Neural cell (in vitro differentiated cells): Measurements from ENCODE around the gene B4GALT5. TPM values are rescaled to one million over a fixed set of nuclear protein-coding genes. Genes with fewer than 3 reads are reported as not detected.

ENCODE experiments used
- H2AFZ ChIP-seq: fragments of 200-600, 300-800 bp; sonication (generic), shearing (Covaris generic); 2 replicates; pipeline ENCODE4 v1.6.0; 2014; ENCODE audit warnings: low read depth, mild to moderate bottlenecking, antibody characterized with exemption, low read length, moderate library complexity
- H3F3A ChIP-seq: fragments of 200-600 bp; shearing (Covaris generic); 2 replicates; pipeline ENCODE4 v1.6.1; 2016; ENCODE audit warnings: mild to moderate bottlenecking, moderate library complexity, mixed read lengths, antibody characterized with exemption, low read length; ENCODE audit not compliant: insufficient read depth, poor library complexity, severe bottlenecking
- H3K27ac ChIP-seq: fragments of 200-600, 300-800 bp; sonication (generic), shearing (Covaris generic); 2 replicates; pipeline ENCODE4 v1.5.1; 2014; ENCODE audit warnings: mild to moderate bottlenecking, low read length, moderate library complexity
- H3K27me3 ChIP-seq: fragments of 300-800, 200-600 bp; sonication (generic), shearing (Covaris generic); 2 replicates; pipeline ENCODE4 v1.6.0; 2014; ENCODE audit warnings: mild to moderate bottlenecking, low read depth, low read length, moderate library complexity; ENCODE audit not compliant: insufficient read depth
- H3K36me3 ChIP-seq: fragments of 300-800, 200-600 bp; sonication (generic), shearing (Covaris generic); 2 replicates; pipeline ENCODE4 v1.5.1; 2014; ENCODE audit warnings: mild to moderate bottlenecking, antibody characterized with exemption, low read length, moderate library complexity; ENCODE audit not compliant: insufficient read depth
- H3K4me2 ChIP-seq: fragments of 300-800, 200-600 bp; sonication (generic), shearing (Covaris generic); 2 replicates; pipeline ENCODE4 v1.6.0; 2014; ENCODE audit warnings: mild to moderate bottlenecking, low read length
- H3K4me3 ChIP-seq: fragments of 300-800, 200-600 bp; sonication (generic), shearing (Covaris generic); 2 replicates; pipeline ENCODE4 v1.5.1; 2014; ENCODE audit warnings: mild to moderate bottlenecking, low read length, moderate library complexity
- H3K79me2 ChIP-seq: fragments of 200-600 bp; shearing (Covaris generic); replicated peaks from 2 replicates; pipeline ENCODE4 v1.6.0; 2014; ENCODE audit warnings: mild to moderate bottlenecking, low read length, moderate library complexity; ENCODE audit not compliant: insufficient read depth
- H3K9ac ChIP-seq: fragments of 300-800, 200-600 bp; sonication (generic), shearing (Covaris generic); 2 replicates; pipeline ENCODE4 v1.6.1; 2016; ENCODE audit warnings: mild to moderate bottlenecking, low read length, mixed read lengths
- H3K9me2 ChIP-seq: fragments of 200-600 bp; shearing (Covaris generic); 2 replicates; pipeline ENCODE4 v1.6.1; 2016; ENCODE audit warnings: mild to moderate bottlenecking, low read length, mixed read lengths; ENCODE audit not compliant: insufficient read depth
- H3K9me3 ChIP-seq: fragments of 200-600, 300-800 bp; sonication (generic), shearing (Covaris generic); 2 replicates; pipeline ENCODE4 v1.6.1; 2016; ENCODE audit warnings: mild to moderate bottlenecking, mixed run types, low read length, moderate library complexity, mixed read lengths
- H4K20me1 ChIP-seq: fragments of 200-600 bp; shearing (Covaris generic); 2 replicates; pipeline ENCODE4 v1.6.1; 2016; ENCODE audit warnings: mild to moderate bottlenecking, mixed run types; ENCODE audit not compliant: insufficient read depth
- CTCF ChIP-seq: fragments of 450-650 bp; IDR thresholded peaks from 2 replicates; pipeline ENCODE4 v1.5.1; 2014; ENCODE audit warnings: antibody characterized with exemption, mild to moderate bottlenecking, moderate library complexity; ENCODE audit not compliant: poor library complexity, severe bottlenecking
- EP300 ChIP-seq: fragments of 450-650 bp; conservative IDR thresholded peaks from 2 replicates; pipeline ENCODE4 v1.6.1; 2014; ENCODE audit warnings: antibody characterized with exemption, mild to moderate bottlenecking, moderate library complexity; ENCODE audit not compliant: poor library complexity, severe bottlenecking
- EZH2 ChIP-seq: fragments of 200-600, 300-800 bp; shearing (Covaris generic), sonication (generic); IDR thresholded peaks from 2 replicates; pipeline ENCODE4 v1.6.1; 2014; ENCODE audit warnings: antibody characterized with exemption, low read length, borderline replicate concordance, mild to moderate bottlenecking; ENCODE audit not compliant: insufficient read depth, poor library complexity, severe bottlenecking
- MXI1 ChIP-seq: fragments of 450-650 bp; conservative IDR thresholded peaks from 2 replicates; pipeline ENCODE4 v1.6.1; 2014; ENCODE audit warnings: antibody characterized with exemption, mild to moderate bottlenecking; ENCODE audit not compliant: poor library complexity, severe bottlenecking
- POLR2AphosphoS5 ChIP-seq: IDR thresholded peaks from 2 replicates; pipeline ENCODE4 v1.6.1; 2012
- RAD21 ChIP-seq: fragments of 450-650 bp; conservative IDR thresholded peaks from 2 replicates; pipeline ENCODE4 v1.6.1; 2014; ENCODE audit warnings: antibody characterized with exemption, mild to moderate bottlenecking, moderate library complexity
- SMC3 ChIP-seq: fragments of 450-650 bp; conservative IDR thresholded peaks from 2 replicates; pipeline ENCODE4 v1.6.1; 2014; ENCODE audit warnings: antibody characterized with exemption, mild to moderate bottlenecking, moderate library complexity; ENCODE audit not compliant: poor library complexity
- TAF1 ChIP-seq: IDR thresholded peaks from 2 replicates; pipeline ENCODE4 v1.6.1; 2012; ENCODE audit warnings: low read depth
- polyA plus RNA-seq: library from polyadenylated mRNA; depleted of rRNA; stranded (reverse); fragments of >200 nt; gene quantifications from 2 replicates; pipeline ENCODE4 v1.2.3, GENCODE V29; 2014
- TF ChIP-seq, protein P1 (sequence below): IDR thresholded peaks from 2 replicates; pipeline ENCODE4 v1.6.1; 2012; ENCODE audit warnings: borderline replicate concordance

B4GALT5 gene
- polyA plus RNA-seq, 1 donor from 2014 or later, result 34.7 TPM

DNA sequence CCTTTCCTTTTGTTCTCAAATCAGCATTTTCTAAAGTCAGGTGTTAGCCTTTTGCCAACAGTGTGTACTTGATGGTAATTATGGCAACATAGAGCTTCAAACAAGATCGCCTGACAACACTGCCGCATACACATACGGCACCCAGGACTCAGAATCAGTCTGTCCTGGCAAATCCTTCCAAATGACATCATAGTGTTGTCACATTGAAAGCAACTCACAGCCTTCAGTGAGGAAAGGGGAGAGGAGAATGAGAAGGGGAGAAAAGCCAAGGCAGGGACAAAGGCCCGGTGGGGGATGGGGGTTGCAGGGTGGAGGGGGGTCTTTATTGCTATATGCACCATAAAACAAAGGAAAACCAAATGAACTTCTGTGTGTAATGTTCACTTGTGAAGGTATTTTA, 80.0 kb downstream of the B4GALT5 start:
- no peak overlapping the region for H3K4me2 ChIP-seq
- peaks cover under 1% of the 10 kb centered on the region for H3K9me3 ChIP-seq
- H3K27ac ChIP-seq, result peak overlapping the region; percentile 47
- no peaks in the 10 kb centered on the region for H3F3A ChIP-seq
- no peak for TF ChIP-seq EZH2
- no peaks in the 10 kb centered on the region for H3K27me3 ChIP-seq
- no peaks in the 10 kb centered on the region for H4K20me1 ChIP-seq
- no peak overlapping the region for H2AFZ ChIP-seq
- no peaks in the 10 kb centered on the region for H3K9me2 ChIP-seq
- H3K36me3 ChIP-seq, result no peaks in the 10 kb centered on the region
- H3K9ac ChIP-seq, result peak overlapping the region; percentile 32
- H3K4me3 ChIP-seq, result no peak overlapping the region
- H3K79me2 ChIP-seq, result no peaks in the 10 kb centered on the region

- peaks cover 4% of the 10 kb centered on the region for H3K9me3 ChIP-seq
- no peak overlapping the region for H3K4me2 ChIP-seq
- H3K27me3 ChIP-seq, result no peaks in the 10 kb centered on the region
- peak overlapping the region; percentile 47 for H3K27ac ChIP-seq
- no peak overlapping the region for H3K9ac ChIP-seq
- no peaks in the 10 kb centered on the region for H3F3A ChIP-seq
- H3K79me2 ChIP-seq, result no peaks in the 10 kb centered on the region
- no peak overlapping the region for H2AFZ ChIP-seq
- H3K36me3 ChIP-seq, result no peaks in the 10 kb centered on the region
- no peak for TF ChIP-seq TAF1
- no peak for TF ChIP-seq POLR2AphosphoS5
- no peak for TF ChIP-seq RAD21
- no peak for TF ChIP-seq EZH2
- no peak for TF ChIP-seq CTCF
- TF ChIP-seq MXI1, result no peak
- no peak for TF ChIP-seq EP300
- no peak for TF ChIP-seq SMC3
- TF ChIP-seq, protein P1, sequence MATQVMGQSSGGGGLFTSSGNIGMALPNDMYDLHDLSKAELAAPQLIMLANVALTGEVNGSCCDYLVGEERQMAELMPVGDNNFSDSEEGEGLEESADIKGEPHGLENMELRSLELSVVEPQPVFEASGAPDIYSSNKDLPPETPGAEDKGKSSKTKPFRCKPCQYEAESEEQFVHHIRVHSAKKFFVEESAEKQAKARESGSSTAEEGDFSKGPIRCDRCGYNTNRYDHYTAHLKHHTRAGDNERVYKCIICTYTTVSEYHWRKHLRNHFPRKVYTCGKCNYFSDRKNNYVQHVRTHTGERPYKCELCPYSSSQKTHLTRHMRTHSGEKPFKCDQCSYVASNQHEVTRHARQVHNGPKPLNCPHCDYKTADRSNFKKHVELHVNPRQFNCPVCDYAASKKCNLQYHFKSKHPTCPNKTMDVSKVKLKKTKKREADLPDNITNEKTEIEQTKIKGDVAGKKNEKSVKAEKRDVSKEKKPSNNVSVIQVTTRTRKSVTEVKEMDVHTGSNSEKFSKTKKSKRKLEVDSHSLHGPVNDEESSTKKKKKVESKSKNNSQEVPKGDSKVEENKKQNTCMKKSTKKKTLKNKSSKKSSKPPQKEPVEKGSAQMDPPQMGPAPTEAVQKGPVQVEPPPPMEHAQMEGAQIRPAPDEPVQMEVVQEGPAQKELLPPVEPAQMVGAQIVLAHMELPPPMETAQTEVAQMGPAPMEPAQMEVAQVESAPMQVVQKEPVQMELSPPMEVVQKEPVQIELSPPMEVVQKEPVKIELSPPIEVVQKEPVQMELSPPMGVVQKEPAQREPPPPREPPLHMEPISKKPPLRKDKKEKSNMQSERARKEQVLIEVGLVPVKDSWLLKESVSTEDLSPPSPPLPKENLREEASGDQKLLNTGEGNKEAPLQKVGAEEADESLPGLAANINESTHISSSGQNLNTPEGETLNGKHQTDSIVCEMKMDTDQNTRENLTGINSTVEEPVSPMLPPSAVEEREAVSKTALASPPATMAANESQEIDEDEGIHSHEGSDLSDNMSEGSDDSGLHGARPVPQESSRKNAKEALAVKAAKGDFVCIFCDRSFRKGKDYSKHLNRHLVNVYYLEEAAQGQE, result no peak
- no peaks in the 10 kb centered on the region for H4K20me1 ChIP-seq
- no peaks in the 10 kb centered on the region for H3K9me2 ChIP-seq
- H3K4me3 ChIP-seq, result no peak overlapping the region
Measured at GRCh38 chr20:49633023-49633422, 80.7 kb downstream of the B4GALT5 start.
